G401 (cell line): ENCODE results near the gene PRMT5. TPM values are rescaled to one million over a fixed set of nuclear protein-coding genes. Genes with fewer than 3 reads are reported as not detected.

Experiments
- DNase-seq: peaks from one replicate; pipeline ENCODE4 v3.0.0-alpha.2; 2015; ENCODE audit warnings: low spot score
- in situ Hi-C: cut with HindIII; loops from 2 replicates; pipeline ENCODE4 v1.10.0; 2016; ENCODE audit warnings: low sequenced_read_pairs, mixed read lengths
- total RNA-seq: library from RNA; depleted of rRNA; stranded (reverse); fragments of >200 nt; shearing (Covaris generic); gene quantifications from 2 replicates; pipeline ENCODE4 v1.2.3, GENCODE V29; 2014

Gene PRMT5
- total RNA-seq, 1 experiment from 2014 or later: 206 TPM

DNA sequence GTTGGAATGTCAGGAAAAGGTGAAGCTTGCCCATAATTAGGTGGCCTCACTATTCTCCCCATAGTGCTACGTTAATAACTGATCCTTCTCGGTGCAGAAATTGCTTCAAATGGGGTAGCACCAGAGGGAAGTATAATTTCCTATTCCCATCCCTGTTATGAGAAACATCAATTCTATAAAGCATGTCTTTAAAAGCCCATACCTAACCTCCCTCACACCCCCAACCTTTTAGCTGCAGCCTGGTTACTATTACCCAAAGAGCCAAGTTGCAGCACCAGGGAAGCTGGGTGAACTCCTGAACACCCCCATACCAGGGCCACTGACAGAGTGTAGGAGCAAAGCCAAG, 25.5 kb downstream of the PRMT5 start:
- in situ Hi-C loops: no loop called here
- DNase-seq: no peak

DNA sequence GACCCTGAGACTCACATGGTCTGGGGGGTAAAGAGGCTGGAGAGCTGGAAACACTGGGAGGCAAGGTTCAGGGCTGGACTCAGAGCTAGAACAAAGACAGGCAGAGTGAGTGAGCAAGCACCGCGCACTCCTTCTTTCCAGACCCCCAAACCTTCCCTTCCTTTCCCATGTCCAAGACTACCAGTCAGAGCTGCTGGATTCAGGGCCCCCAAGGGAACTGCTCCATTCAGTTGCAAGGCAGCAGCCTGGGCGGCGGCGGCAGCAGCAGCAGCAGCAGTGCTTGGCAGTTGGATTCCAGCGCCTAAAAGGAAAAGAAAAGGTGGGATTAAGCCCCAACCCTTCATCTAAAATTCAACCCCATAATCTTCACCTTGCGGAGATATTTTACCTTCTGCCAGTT, 27.4 kb downstream of the PRMT5 start:
- in situ Hi-C loops: no loop called here
- DNase-seq: no peak

DNA sequence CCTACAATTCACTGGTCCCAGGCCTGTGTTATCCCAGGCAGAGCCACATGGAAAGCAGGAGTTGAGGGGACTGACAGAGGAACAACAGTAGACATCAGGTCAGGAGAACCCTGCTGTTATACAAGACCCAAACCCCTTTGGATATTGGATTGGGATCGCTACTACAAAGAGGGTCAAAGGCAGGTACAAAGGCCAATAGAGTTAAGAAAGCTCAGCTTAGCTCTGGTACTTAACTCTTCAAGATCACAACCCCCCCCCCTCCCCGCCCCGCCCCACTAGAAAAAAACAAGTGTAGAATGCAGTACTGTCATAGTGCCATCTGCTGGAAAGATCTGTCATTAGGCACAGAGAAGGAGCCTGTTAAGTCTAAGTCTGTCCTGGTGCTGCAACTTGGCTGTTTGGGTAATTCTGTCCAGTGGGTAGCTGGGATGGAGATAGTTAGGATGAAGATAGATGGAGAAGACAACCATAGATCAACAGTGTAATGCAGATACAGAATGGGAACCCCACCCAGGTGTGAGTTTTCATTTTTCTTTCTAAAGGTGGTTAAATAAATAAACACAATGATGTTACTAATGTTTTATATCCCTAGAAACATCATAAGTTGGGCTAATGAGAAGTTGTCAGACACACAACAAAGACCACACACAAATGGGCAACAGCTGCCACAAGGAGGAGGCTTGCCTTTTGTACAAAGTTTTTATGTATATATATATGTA, 28.9 kb downstream of the PRMT5 start:
- in situ Hi-C loops: no loop called here
- DNase-seq: peak; percentile 63

DNA sequence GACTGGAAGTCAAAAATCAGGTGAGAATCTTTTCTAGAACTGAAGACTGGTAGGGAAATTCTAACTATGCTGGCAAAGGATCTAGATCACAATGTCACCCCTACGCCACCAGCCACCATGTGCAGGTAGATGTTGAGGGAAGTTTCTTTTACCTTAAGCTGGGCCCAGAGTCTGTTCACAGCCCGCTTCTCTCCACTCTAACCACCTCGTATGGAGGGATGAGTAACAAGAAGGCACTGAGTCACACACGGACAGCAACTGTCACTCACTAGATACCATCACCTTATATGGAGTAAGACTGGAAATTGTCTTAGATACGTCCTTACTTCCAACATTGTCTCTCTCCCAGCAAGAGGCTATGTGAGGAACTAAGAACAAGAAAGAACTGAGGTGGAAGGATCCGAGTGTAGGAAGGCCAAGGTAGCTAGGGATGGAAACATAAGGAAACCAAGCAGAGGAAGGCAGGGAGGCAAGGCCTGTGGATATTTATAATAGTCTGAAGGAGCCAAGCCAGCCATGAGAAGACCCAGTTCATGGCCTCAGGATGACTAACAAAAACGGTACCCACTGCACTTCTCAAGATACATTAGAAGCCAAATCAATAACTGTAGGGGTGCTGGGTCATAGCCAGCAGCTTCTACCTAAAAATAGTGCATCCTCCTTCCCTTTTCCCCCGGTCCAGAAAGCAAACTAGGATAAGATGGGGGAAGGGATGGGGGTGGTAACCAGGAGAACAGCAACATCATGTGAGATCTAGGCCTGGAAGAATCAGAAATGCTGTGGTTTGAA, 30.7 kb downstream of the PRMT5 start:
- DNase-seq: no peak
- in situ Hi-C loops: no loop called here

DNA sequence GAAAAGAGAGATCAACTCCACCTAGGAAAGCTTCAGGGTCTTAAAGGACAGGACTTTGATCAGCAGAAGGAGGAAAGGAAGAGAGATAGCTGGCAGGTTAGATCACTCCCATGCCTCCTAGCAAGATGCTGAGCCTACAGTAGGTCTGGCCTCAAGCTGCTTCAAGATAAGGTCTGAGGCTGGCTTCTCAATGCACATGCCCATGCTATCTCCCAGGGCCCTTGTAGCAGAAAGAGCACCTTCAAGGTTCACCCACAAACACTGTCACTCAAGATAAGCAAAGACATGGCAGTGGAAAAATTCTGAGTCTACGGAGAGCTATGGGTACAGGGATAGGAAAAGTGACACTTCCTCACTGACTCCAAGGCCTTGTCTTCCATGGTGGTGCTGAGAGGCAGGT, 31.8 kb downstream of the PRMT5 start:
- in situ Hi-C loops: no loop called here
- DNase-seq: no peak

DNA sequence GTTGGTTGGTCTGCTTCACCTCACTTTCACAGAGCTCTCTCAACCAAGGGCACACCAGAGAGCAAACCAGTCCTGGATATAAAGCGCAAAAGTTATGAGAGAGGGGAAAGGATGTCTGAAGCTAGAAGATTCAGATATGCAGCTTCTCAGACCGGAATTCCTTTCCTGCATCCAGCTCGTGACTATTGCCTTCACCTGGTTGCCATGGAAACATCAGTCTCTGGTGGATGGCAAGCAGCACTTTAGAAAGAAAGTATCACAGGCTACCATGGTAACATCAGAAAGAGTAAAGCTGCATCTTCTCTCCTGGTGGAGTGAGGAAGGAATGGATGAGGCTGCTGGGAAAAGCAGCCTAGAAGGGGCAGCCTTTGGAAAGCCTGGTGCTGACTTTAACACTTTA, 32.4 kb downstream of the PRMT5 start:
- no peak for DNase-seq
- in situ Hi-C loops: no loop called here

DNA sequence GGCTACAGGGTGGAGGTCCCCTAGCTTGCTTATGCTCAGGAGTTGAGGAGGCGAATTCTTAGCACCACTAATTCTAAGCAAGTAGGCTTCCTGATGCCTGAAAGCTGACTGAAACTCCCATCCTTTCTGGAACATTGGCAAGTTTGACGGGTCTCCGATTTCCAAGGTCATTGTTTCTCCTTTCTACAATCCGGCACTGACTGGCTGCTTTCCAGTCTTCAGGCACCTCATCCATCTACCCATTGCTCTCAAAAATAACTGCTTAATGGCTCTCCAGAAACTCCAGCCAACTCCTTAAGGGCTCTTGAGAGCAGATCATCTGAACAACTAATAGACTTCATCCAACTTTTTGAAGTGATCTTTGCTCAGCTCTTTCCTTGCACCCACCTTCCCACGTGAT, 32.8 kb downstream of the PRMT5 start:
- DNase-seq: no peak
- in situ Hi-C loops: no loop called here

DNA sequence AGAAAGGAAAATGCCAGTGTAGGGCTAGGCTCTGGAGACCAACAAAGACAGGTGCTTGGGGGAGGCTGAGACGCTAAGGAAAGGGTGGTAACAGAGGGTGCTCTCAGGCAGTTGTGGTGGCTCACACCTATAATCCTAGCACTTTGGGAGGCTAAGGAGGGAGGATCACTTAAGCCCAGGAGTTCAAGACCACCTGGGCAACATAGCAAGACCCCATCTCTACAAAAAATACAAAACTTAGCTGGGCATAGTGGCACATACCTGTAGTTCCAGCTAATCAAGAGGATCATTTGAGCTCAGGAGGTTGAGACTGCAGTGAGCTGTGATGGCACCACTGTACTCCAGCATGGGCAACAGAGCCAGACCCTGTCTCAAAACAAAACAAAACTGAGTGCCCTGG, 33.8 kb downstream of the PRMT5 start:
- in situ Hi-C loops: no loop called here

DNA sequence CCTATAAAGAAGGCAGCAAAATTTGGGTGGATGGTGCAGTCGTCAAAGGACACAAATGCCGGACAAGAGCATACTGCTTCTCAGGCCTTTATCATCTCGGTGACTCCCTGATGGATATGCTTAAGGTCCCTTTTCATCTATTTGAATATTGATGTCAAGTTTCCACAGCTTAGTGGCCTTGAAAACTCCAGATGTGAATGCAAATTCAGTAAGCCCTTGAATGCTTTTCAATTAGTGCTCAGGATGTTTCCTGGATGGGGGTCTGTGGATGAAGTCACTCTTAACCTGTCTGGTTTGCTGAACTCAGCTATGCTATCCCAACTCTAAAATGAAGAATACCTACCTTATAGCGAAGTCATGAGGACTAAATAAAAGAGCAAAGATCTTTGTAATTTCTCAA, 35.5 kb downstream of the PRMT5 start:
- in situ Hi-C loops: no loop called here

More for the DNA sequence above, 33.8 kb downstream of the PRMT5 start:
- DNase-seq: no peak

DNA sequence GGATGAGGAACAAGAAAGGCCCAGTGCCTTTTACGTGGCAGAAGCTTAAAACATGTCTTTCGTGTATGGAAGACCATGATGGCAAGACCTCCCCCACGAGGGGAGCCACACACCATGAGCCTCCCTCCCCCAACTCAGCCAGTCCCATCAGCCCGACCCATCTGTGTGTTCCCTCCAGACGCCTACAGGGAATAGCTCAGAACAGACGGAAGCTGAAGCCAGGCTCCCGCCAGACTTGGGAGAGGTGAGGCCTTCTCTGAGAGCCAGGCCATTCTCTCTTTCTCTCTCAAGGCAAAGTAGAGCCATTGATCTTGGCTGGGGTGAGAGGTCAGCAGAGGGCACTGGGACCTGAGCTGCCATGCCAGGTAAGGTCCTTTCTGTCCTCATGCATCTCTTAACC, 36.7 kb downstream of the PRMT5 start:
- in situ Hi-C loops: no loop called here
- no peak for DNase-seq

More for the DNA sequence above, 35.5 kb downstream of the PRMT5 start:
- no peak for DNase-seq

DNA sequence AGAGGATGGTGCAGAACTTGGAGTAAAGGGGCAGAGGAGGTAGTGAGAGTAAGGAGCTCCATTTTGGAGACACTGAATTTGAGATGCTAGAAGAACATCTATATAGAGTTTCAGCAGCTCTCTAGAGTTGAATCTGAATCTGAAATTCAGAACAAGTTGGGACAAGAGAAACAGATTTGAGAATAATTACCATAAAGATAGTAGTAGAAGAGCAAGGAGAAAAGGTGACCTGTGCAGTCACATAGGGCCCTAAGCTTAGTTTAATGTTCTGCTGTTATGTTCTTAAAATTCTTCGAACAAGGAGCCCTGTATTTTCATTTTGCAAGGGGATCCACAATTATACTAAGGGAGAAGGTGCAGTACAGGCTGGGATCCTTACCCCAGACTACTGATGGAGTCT, 38.8 kb downstream of the PRMT5 start:
- DNase-seq: no peak
- in situ Hi-C loops: no loop called here

DNA sequence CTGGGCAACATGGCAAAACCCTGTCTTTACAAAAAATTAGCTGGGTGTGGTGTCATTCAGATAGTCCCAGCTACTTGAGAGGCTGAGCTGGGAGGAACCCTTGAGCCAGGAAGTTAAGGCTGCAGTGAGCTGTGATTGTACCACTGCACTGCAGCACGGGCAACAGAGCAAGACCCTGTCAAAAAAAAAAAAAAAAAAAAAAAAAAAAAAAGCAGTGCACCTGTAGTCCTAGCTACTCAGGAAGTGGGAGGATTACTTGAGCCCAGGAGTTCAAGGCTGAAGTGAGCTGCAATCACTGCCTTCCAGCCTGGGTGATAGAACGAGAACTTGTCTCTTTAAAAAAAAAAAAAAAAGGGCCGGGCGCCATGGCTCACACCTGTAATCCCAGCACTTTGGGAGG, 40.5 kb downstream of the PRMT5 start:
- in situ Hi-C loops: no loop called here
- no peak for DNase-seq

DNA sequence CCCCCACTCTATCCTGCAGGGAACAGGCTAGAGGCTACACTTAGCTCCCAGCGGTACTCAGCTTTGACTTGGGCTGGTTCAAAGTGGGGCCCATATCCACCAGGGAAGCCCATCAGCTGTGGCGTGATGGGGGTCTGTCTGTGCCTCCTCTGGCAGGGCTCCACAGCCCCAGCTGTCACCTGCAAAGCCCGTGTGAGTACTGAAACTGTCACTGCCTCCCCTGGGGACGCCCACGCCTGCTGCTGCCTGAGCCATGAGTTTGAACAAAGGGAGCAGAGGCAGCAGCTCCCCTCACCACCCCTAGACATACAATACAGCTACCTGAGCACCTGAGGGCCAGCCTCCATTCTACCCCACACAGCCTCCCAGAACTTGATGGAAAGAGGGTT, 41.2 kb downstream of the PRMT5 start:
- no peak for DNase-seq
- in situ Hi-C loops: no loop called here

DNA sequence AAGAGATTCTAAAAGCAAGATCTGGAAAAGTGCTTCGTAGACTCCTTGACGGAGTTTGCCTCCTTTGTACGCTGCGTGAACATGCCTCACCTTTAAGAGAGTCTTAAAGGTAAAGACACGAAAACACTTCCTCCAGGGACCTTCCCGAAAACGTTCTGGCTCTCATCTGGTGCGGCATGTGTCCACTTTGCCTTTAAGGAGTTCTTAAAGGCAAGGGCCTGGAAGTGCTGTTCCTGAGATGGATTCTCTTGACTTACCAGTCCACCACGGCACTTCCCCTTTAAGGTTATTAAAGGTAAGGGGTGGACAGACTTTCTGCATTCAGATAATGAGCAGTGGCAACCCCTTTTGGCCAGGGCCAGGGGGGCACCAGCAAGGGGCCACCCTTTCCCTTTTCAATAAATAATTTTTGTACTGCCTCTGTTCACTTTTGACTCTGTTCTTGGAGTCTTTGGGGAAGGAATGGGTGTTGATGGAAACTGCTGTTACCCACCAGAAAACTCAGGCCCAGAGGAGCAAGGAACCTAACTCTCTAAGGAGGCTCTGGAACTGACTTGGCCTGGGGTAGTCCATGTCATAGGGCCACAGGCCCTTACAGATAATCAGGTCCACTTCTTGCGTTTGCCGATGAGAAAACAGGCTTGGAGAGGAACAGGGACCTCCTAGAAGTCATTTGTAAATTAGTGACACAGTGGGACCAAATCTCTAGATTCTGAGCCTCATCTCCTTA, 41.8 kb downstream of the PRMT5 start:
- DNase-seq: peak; percentile 37
- in situ Hi-C loops: no loop called here

DNA sequence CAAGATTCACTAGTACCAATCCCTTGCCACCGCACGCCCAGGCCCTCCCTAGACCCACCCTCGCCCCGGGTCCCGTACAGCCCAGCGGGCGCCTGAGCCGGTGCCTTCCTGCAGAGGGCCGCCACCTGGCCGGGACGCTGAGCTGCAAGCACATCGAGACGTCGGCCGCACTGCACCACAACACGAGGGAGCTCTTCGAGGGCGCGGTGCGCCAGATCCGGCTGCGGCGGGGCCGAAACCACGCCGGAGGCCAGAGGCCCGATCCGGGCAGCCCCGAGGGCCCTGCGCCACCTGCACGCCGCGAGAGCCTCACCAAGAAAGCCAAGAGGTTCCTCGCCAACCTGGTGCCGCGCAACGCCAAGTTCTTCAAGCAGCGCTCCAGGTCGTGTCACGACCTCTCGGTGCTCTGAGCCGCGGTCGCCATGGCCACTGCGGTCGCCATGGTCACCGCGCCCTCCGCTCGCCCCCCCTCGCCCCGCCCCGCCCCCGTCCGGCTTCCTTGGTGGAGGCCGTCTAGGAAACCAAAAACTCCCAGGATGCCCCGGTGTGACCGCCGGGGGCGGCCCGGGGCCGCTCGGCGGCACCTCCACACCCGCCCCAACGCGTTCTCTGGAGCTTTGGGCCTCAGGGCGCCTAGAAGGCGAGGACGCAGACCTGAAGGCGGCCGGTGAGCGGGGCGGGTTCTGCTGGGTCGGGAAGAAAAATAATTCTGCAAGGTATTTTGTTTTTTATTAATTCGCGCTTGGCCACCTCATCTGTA, 42.5 kb downstream of the PRMT5 start:
- in situ Hi-C loops: no loop called here
- no peak for DNase-seq

DNA sequence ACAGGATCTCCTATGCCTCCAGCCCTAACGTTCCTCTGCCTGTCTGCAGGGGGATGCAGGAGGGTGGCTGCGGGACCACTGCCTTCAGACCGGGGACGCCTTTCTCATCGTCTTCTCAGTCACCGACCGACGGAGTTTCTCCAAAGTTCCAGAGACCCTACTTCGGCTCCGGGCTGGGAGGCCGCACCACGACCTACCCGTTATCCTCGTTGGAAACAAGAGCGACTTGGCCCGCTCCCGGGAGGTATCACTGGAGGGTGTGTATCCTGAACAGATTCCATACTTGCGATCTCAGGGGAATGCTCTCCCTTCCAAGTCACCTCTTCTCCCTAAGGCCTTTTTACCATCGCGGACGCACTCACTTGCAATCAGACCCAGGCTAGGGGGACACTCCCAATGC, 43.2 kb downstream of the PRMT5 start:
- in situ Hi-C loops: no loop called here
- no peak for DNase-seq

DNA sequence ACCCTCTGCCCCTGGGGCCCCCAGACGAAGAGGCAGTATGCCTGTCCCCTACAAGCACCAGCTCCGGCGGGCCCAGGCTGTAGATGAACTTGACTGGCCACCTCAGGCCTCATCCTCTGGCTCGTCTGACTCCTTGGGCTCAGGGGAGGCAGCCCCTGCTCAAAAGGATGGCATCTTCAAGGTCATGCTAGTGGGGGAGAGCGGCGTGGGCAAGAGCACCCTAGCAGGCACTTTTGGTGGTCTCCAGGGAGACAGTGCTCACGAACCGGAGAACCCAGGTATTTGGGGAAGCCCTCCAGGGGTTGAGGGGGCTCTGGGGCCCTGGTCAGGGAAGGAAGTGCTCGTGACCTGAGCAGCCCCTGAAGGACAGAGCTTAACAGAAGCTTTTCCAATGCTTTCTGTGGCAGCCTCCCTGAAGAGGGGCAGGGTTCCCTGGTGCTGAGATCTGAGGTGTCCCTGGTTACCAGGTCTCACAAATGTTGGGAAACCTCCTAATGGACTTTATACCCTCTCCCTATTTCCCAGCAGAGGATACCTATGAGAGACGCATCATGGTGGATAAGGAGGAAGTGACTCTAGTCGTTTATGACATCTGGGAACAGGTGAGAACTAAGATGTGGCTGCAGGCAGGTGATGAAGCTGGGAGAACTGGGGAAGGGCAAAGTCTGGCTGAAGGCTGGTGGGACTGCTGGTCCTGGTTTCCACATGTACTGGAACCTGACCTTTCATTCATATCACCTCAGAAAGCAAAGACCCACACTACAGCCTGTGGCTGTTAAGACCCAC, 44.2 kb downstream of the PRMT5 start:
- no peak for DNase-seq
- in situ Hi-C loops: no loop called here

DNA sequence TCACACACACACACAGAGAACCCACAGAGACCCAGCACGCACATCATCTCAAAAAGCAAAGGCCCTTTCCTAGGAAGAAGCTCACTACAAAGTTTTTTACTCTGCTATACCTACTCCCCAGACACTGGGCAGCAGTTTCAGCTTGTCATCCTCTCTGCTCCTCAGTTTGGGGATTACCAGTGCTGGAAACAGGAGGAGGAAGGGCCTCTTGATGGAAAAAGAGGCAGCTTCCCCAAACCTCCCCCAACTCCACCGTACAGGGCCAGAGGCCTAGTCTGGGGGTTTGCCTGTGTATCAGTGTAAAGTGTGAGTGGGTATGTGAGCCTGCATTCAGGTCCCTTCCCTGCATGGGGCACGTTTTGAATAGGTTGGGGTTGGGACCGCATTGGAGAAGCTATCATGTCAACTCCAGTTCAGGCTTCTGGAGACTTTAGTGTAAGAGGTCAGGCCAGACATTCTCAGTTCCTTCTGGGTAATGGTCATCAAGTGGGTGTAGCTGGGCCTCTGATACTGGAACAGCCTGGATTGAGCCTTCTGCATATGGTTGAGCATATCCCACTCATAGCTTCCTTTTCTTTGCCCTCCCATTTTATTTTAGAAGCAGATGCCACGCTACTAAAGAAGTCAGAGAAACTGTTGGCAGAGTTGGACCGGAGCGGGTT, 45.0 kb downstream of the PRMT5 start:
- no peak for DNase-seq
- in situ Hi-C loops: no loop called here
